Measurements from ENCODE around the gene ABHD13. TPM values are rescaled to one million over a fixed set of nuclear protein-coding genes. Genes with fewer than 3 reads are reported as not detected.

Gene ABHD13
- total RNA-seq, 1 donor from 2014 or later, result 4.7 TPM

GRCh38 chr13:108185223-108185622 is 33.0 kb upstream of the ABHD13 start:
- DNase-seq (ENCODE audit: low read depth) (no peak), FAIRE-seq (no peak)
- Histone ChIP-seq H3K4me3 (ENCODE audit: low read depth, low read length) (no peak overlapping the region), H3K36me3 (ENCODE audit: control insufficient read depth, insufficient read depth, low read length) (no peaks in the 10 kb centered on the region), H3K27me3 (ENCODE audit: control insufficient read depth, insufficient read depth, low read length) (no peaks in the 10 kb centered on the region)
- TF ChIP-seq CTCF (IDR thresholded peaks at IDR 0.05; ENCODE audit: insufficient read depth, low read length, severe bottlenecking), result no peak

DNA sequence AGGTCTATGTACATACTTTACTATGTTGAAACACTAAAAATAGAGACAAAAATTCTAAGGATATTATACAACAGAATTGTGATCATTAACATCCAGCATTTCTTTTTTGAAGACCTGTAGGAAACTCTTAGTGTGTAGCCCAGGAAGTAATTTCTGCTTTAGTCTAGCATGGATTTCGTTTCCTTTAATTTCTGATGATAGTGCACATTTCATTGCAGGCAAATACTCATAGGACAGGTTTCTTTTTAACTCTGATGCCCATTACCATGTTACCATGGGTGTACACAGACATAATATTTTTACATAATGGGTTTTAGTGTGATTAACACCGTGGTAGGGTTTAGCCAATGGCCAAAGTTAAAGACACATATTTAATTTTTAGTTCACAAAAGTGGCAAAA is 29.9 kb upstream of the ABHD13 start:
- TF ChIP-seq CTCF (IDR thresholded peaks at IDR 0.05; ENCODE audit: insufficient read depth, low read length, severe bottlenecking), result no peak
- no peak for FAIRE-seq
- H3K27me3 ChIP-seq (ENCODE audit: control insufficient read depth, insufficient read depth, low read length), result no peaks in the 10 kb centered on the region

DNA sequence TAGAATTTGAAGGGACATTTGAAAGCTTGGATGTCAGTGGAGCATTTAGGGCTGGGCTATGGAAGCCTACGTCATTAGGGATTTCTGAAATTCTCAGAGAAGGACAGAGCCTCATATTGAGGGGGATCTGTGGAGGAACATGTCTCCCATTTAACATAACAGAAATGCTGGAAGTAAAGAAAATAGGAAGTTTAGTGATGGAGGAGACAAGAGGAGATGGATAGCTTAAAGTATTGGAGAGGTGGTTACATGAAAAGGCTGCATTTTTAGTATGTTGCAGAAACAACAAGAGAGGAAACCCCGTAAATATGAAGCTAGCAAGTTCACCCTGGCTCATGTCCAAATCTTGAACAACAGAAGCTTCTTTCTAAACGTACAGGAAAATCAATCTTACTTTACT is 27.3 kb upstream of the ABHD13 start:
- H3K27me3 ChIP-seq (ENCODE audit: control insufficient read depth, insufficient read depth, low read length), result no peaks in the 10 kb centered on the region
- TF ChIP-seq CTCF (IDR thresholded peaks at IDR 0.05; ENCODE audit: insufficient read depth, low read length, severe bottlenecking), result no peak
- no peak for FAIRE-seq
- no peaks in the 10 kb centered on the region for H3K36me3 ChIP-seq (ENCODE audit: control insufficient read depth, insufficient read depth, low read length)
- no peak overlapping the region for H3K4me3 ChIP-seq (ENCODE audit: low read depth, low read length)
- no peak for DNase-seq (ENCODE audit: low read depth)

More for the DNA sequence above, 29.9 kb upstream of the ABHD13 start:
- DNase-seq (ENCODE audit: low read depth), result no peak
- Histone ChIP-seq H3K36me3 (ENCODE audit: control insufficient read depth, insufficient read depth, low read length) (no peaks in the 10 kb centered on the region), H3K4me3 (ENCODE audit: low read depth, low read length) (no peak overlapping the region)

DNA sequence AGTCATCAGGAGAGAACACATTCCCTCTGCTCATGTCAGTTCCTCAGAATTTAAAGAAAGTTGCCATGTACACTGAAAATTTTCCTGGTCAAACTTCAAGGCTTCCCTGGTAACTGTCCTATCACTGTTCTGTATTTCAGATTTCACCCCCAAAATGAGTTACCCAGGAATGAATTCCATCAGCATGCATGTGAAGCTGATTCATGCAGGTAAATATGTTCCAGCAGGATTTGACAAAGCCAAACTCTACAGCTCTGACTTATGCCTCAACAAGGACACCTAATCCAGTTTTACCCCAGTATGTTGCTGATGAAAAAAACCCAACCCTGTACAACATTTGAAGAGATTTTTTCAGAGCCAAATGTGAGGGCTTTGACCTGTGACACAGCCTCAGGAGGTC is 24.4 kb upstream of the ABHD13 start:
- no peak for FAIRE-seq

DNA sequence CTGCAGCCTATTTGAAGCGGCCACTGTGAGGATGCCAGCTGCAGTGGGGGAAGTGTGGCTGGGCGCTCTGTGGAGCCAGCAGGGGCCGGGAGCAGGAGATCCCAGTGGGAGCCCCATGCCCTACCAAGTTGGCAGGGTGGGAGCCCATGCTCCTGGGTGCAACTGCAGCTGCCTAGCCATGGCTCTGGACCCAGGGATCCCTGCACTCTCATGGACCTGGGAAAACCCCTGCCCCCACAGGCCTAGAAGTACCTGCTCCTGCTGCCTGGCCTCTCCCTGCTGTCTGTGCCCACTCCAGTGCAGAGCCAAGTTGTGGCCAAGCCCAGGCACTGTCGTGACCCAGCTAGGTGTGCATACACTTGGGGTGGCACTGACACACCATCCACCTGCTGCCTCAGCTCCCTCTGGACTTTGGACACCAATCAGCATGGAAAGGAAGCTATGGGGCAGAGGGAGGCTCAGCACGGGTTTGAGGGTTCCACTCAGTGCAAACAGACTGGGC is 23.7 kb upstream of the ABHD13 start:
- FAIRE-seq, result peak; percentile 13
- Histone ChIP-seq H3K27me3 (ENCODE audit: control insufficient read depth, insufficient read depth, low read length) (no peaks in the 10 kb centered on the region), H3K36me3 (ENCODE audit: control insufficient read depth, insufficient read depth, low read length) (no peaks in the 10 kb centered on the region), H3K4me3 (ENCODE audit: low read depth, low read length) (no peak overlapping the region)
- no peak for TF ChIP-seq CTCF (IDR thresholded peaks at IDR 0.05; ENCODE audit: insufficient read depth, low read length, severe bottlenecking)
- DNase-seq (ENCODE audit: low read depth), result no peak

More for the DNA sequence above, 24.4 kb upstream of the ABHD13 start:
- no peak for TF ChIP-seq CTCF (IDR thresholded peaks at IDR 0.05; ENCODE audit: insufficient read depth, low read length, severe bottlenecking)
- Histone ChIP-seq H3K4me3 (ENCODE audit: low read depth, low read length) (no peak overlapping the region), H3K27me3 (ENCODE audit: control insufficient read depth, insufficient read depth, low read length) (no peaks in the 10 kb centered on the region), H3K36me3 (ENCODE audit: control insufficient read depth, insufficient read depth, low read length) (no peaks in the 10 kb centered on the region)
- DNase-seq (ENCODE audit: low read depth), result peak; percentile 90

- H3K4me3 ChIP-seq (ENCODE audit: low read depth, low read length), result no peak overlapping the region
- no peaks in the 10 kb centered on the region for H3K27me3 ChIP-seq (ENCODE audit: control insufficient read depth, insufficient read depth, low read length)
- no peaks in the 10 kb centered on the region for H3K36me3 ChIP-seq (ENCODE audit: control insufficient read depth, insufficient read depth, low read length)
- peak; percentile 90 for FAIRE-seq
- DNase-seq (ENCODE audit: low read depth), result peak; percentile 72
- TF ChIP-seq CTCF (IDR thresholded peaks at IDR 0.05; ENCODE audit: insufficient read depth, low read length, severe bottlenecking), result no peak
Observed at GRCh38 chr13:108195146-108195545, 23.0 kb upstream of the ABHD13 start.
